ENCODE measurements around the gene DSCAML1. TPM values are rescaled to one million over a fixed set of nuclear protein-coding genes. Genes with fewer than 3 reads are reported as not detected.

DSCAML1 gene
- total RNA-seq, 1 donor from 2014 or later, result 0.16 TPM

- Histone ChIP-seq H3K9me3 (ENCODE audit: insufficient read depth, low read depth, low read length) (no peaks in the 10 kb centered on the region), H4K20me1 (ENCODE audit: insufficient read depth, low read length) (no peaks in the 10 kb centered on the region), H3K4me3 (ENCODE audit: insufficient read depth, low read depth, low read length) (no peak overlapping the region), H3K9ac (ENCODE audit: low read length) (no peak overlapping the region), H3K4me1 (ENCODE audit: insufficient read depth, low read length) (no peaks in the 10 kb centered on the region), H2AFZ (ENCODE audit: low read depth, low read length) (no peak overlapping the region), H3K27ac (ENCODE audit: low read depth, low read length) (no peak overlapping the region), H3K36me3 (ENCODE audit: insufficient read depth, low read length) (no peaks in the 10 kb centered on the region), H3K79me2 (ENCODE audit: insufficient read depth, low read length) (no peaks in the 10 kb centered on the region), H3K27me3 (ENCODE audit: insufficient read depth, low read length) (peaks cover 23% of the 10 kb centered on the region), H3K4me2 (ENCODE audit: low read length) (no peak overlapping the region)
- Mint-ChIP-seq H3K36me3 (ENCODE audit: low read depth, unreplicated experiment) (no peaks in the 10 kb centered on the region), H3K27ac (ENCODE audit: unreplicated experiment) (no peak overlapping the region), H3K4me3 (ENCODE audit: unreplicated experiment) (no peak overlapping the region), H3K9me3 (ENCODE audit: unreplicated experiment) (peaks cover 2% of the 10 kb centered on the region), H3K27me3 (ENCODE audit: low read depth, unreplicated experiment) (peaks cover 81% of the 10 kb centered on the region), H3K4me1 (ENCODE audit: low read depth, unreplicated experiment) (no peaks in the 10 kb centered on the region)
- FAIRE-seq (no peak), DNase-seq (ENCODE audit: low read depth) (no peak)
- no peak for TF ChIP-seq CTCF (IDR thresholded peaks at IDR 0.05; ENCODE audit: insufficient read depth, low read depth, low read length)
- no peak for TF ChIP-seq EZH2 (IDR thresholded peaks at IDR 0.05; ENCODE audit: insufficient read depth, low read length)
These were observed 125.6 kb downstream of the DSCAML1 start for GRCh38 chr11:117671370-117671769.

GRCh38 chr11:117670924-117671323, 126.1 kb downstream of the DSCAML1 start:
- peaks cover 23% of the 10 kb centered on the region for H3K27me3 ChIP-seq (ENCODE audit: insufficient read depth, low read length)
- FAIRE-seq, result no peak
- H3K36me3 ChIP-seq (ENCODE audit: insufficient read depth, low read length), result no peaks in the 10 kb centered on the region
- no peak overlapping the region for H3K27ac Mint-ChIP-seq (ENCODE audit: unreplicated experiment)
- no peaks in the 10 kb centered on the region for H3K36me3 Mint-ChIP-seq (ENCODE audit: low read depth, unreplicated experiment)
- no peaks in the 10 kb centered on the region for H3K9me3 ChIP-seq (ENCODE audit: insufficient read depth, low read depth, low read length)
- DNase-seq (ENCODE audit: low read depth), result no peak
- no peak overlapping the region for H3K4me2 ChIP-seq (ENCODE audit: low read length)
- H3K4me1 Mint-ChIP-seq (ENCODE audit: low read depth, unreplicated experiment), result no peaks in the 10 kb centered on the region
- peaks cover 2% of the 10 kb centered on the region for H3K9me3 Mint-ChIP-seq (ENCODE audit: unreplicated experiment)
- H3K4me3 ChIP-seq (ENCODE audit: insufficient read depth, low read depth, low read length), result no peak overlapping the region
- no peak overlapping the region for H3K27ac ChIP-seq (ENCODE audit: low read depth, low read length)
- no peak overlapping the region for H3K9ac ChIP-seq (ENCODE audit: low read length)
- H3K4me1 ChIP-seq (ENCODE audit: insufficient read depth, low read length), result no peaks in the 10 kb centered on the region
- no peak overlapping the region for H2AFZ ChIP-seq (ENCODE audit: low read depth, low read length)
- no peaks in the 10 kb centered on the region for H3K79me2 ChIP-seq (ENCODE audit: insufficient read depth, low read length)
- TF ChIP-seq EZH2 (IDR thresholded peaks at IDR 0.05; ENCODE audit: insufficient read depth, low read length), result no peak
- no peak for TF ChIP-seq CTCF (IDR thresholded peaks at IDR 0.05; ENCODE audit: insufficient read depth, low read depth, low read length)
- H3K27me3 Mint-ChIP-seq (ENCODE audit: low read depth, unreplicated experiment), result peaks cover 78% of the 10 kb centered on the region
- H3K4me3 Mint-ChIP-seq (ENCODE audit: unreplicated experiment), result no peak overlapping the region
- H4K20me1 ChIP-seq (ENCODE audit: insufficient read depth, low read length), result no peaks in the 10 kb centered on the region

- no peak overlapping the region for H3K4me3 Mint-ChIP-seq (ENCODE audit: unreplicated experiment)
- no peak for FAIRE-seq
- Histone ChIP-seq H3K9ac (ENCODE audit: low read length) (no peak overlapping the region), H4K20me1 (ENCODE audit: insufficient read depth, low read length) (no peaks in the 10 kb centered on the region), H3K27me3 (ENCODE audit: insufficient read depth, low read length) (peaks cover 23% of the 10 kb centered on the region), H3K4me3 (ENCODE audit: insufficient read depth, low read depth, low read length) (no peak overlapping the region), H2AFZ (ENCODE audit: low read depth, low read length) (no peak overlapping the region), H3K79me2 (ENCODE audit: insufficient read depth, low read length) (no peaks in the 10 kb centered on the region), H3K4me1 (ENCODE audit: insufficient read depth, low read length) (no peaks in the 10 kb centered on the region), H3K36me3 (ENCODE audit: insufficient read depth, low read length) (no peaks in the 10 kb centered on the region), H3K9me3 (ENCODE audit: insufficient read depth, low read depth, low read length) (no peaks in the 10 kb centered on the region), H3K27ac (ENCODE audit: low read depth, low read length) (no peak overlapping the region), H3K4me2 (ENCODE audit: low read length) (no peak overlapping the region)
- peaks cover 2% of the 10 kb centered on the region for H3K9me3 Mint-ChIP-seq (ENCODE audit: unreplicated experiment)
- peaks cover 79% of the 10 kb centered on the region for H3K27me3 Mint-ChIP-seq (ENCODE audit: low read depth, unreplicated experiment)
- no peak overlapping the region for H3K27ac Mint-ChIP-seq (ENCODE audit: unreplicated experiment)
- TF ChIP-seq CTCF (IDR thresholded peaks at IDR 0.05; ENCODE audit: insufficient read depth, low read depth, low read length) (no peak), EZH2 (IDR thresholded peaks at IDR 0.05; ENCODE audit: insufficient read depth, low read length) (no peak)
- no peak for DNase-seq (ENCODE audit: low read depth)
- no peaks in the 10 kb centered on the region for H3K36me3 Mint-ChIP-seq (ENCODE audit: low read depth, unreplicated experiment)
- no peaks in the 10 kb centered on the region for H3K4me1 Mint-ChIP-seq (ENCODE audit: low read depth, unreplicated experiment)
These were observed 126.6 kb downstream of the DSCAML1 start for GRCh38 chr11:117670443-117670842.
